Amniotic epithelial cell (primary cell): ENCODE data around the gene WDR37.
"Not testable (repeated sequence)": the region's sequence is repeated elsewhere in the genome, so short reads cannot be mapped to it uniquely, and the experiment has no call there.

Source experiments
- DNase-seq: peaks from one replicate; pipeline ENCODE4 v3.0.0-alpha.2; 2010; ENCODE audit warnings: low read depth

The WDR37 gene

GRCh38 chr10:1107679-1108078, 51.5 kb downstream of the WDR37 start:
- no peak for DNase-seq

GRCh38 chr10:1109795-1110673, 53.8 kb downstream of the WDR37 start:
- peak; percentile 88 for DNase-seq

- no peak for DNase-seq
These were observed 54.5 kb downstream of the WDR37 start for GRCh38 chr10:1110674-1111119.

- DNase-seq = peak; percentile 59
These were observed 58.1 kb downstream of the WDR37 start for GRCh38 chr10:1114315-1114714.

- no peak for DNase-seq
These were observed 58.8 kb downstream of the WDR37 start for GRCh38 chr10:1114719-1115606.

GRCh38 chr10:1115607-1115955, 59.4 kb downstream of the WDR37 start:
- no peak for DNase-seq

- DNase-seq = no peak
These were observed 59.9 kb downstream of the WDR37 start for GRCh38 chr10:1116051-1116450.

- DNase-seq = no peak
These were observed 60.6 kb downstream of the WDR37 start for GRCh38 chr10:1116696-1117280.

- no peak for DNase-seq
These were observed 61.5 kb downstream of the WDR37 start for GRCh38 chr10:1117651-1118050.

- not testable (repeated sequence) for DNase-seq
These were observed 62.1 kb downstream of the WDR37 start for GRCh38 chr10:1118318-1118717.

- peak; percentile 28 for DNase-seq
These were observed 62.8 kb downstream of the WDR37 start for GRCh38 chr10:1119027-1119426.

GRCh38 chr10:1119501-1119900, 63.3 kb downstream of the WDR37 start:
- peak; percentile 23 for DNase-seq

GRCh38 chr10:1120306-1120705, 64.1 kb downstream of the WDR37 start:
- no peak for DNase-seq

- DNase-seq = no peak
These were observed 64.6 kb downstream of the WDR37 start for GRCh38 chr10:1120801-1121211.

- no peak for DNase-seq
These were observed 65.2 kb downstream of the WDR37 start for GRCh38 chr10:1121271-1121970.

- DNase-seq = no peak
These were observed 66.2 kb downstream of the WDR37 start for GRCh38 chr10:1122349-1122748.

GRCh38 chr10:1123198-1123597, 67.0 kb downstream of the WDR37 start:
- DNase-seq = peak; percentile 87

- no peak for DNase-seq
These were observed 67.8 kb downstream of the WDR37 start for GRCh38 chr10:1123972-1124371.

GRCh38 chr10:1124796-1125195, 68.6 kb downstream of the WDR37 start:
- no peak for DNase-seq

- no peak for DNase-seq
These were observed 70.3 kb downstream of the WDR37 start for GRCh38 chr10:1126461-1126860.

- no peak for DNase-seq
These were observed 71.4 kb downstream of the WDR37 start for GRCh38 chr10:1127629-1128028.

- peak; percentile 21 for DNase-seq
These were observed 71.9 kb downstream of the WDR37 start for GRCh38 chr10:1128115-1128514.
